ENCODE data around the gene RFESD. TPM values are rescaled to one million over a fixed set of nuclear protein-coding genes. Genes with fewer than 3 reads are reported as not detected.

RFESD gene
- total and polyA plus RNA-seq, 2 of the 13 experiments (the other 11 are each of a cell fraction or from before 2014, with no cell fraction given): 1.1 to 2.2 TPM

- Histone ChIP-seq H3K36me3 (replicated peaks in 1 of 2; ENCODE audit: control insufficient read depth in 1 of 2, insufficient read depth in 2 of 2, low read length in 2 of 2) (no peaks in the 10 kb centered on the region; a peak in 1 of 5 replicates), H3K4me3 (replicated peaks in 1 of 3; ENCODE audit: insufficient read depth in 1 of 3, low read depth in 2 of 3, low read length in 3 of 3) (no peak overlapping the region), H3K4me1 (ENCODE audit: insufficient read depth, low read length) (no peaks in the 10 kb centered on the region), H2AFZ (ENCODE audit: low read length) (no peak overlapping the region), H3K4me2 (ENCODE audit: low read depth, low read length) (no peak overlapping the region), H3K9ac (ENCODE audit: insufficient read depth, low read depth, low read length) (no peak overlapping the region), H3K27me3 (ENCODE audit: control insufficient read depth in 1 of 2, insufficient read depth in 2 of 2, low read length in 2 of 2) (no peaks in the 10 kb centered on the region), H3K9me3 (ENCODE audit: low read length) (no peaks in the 10 kb centered on the region), H3K79me2 (ENCODE audit: insufficient read depth, low read length) (no peaks in the 10 kb centered on the region), H3K27ac (ENCODE audit: extremely low read length, insufficient read depth, low read length) (no peak overlapping the region), H4K20me1 (ENCODE audit: insufficient read depth, low read length) (no peaks in the 10 kb centered on the region)
- no peak for DNase-seq (ENCODE audit: low spot score)
- no peak for FAIRE-seq
- intact Hi-C loops (cut with micrococcal nuclease; ENCODE audit: unreplicated experiment): no loop called here
- in situ Hi-C loops (cut with HindIII; ENCODE audit: extremely low pct_ligation_motif_present, low pct_unique_long_range_greater_than_20kb): no loop called here
- 100% methylated on average over 1 of the region's 1 CpG for WGBS (ENCODE audit: low lambda C conversion rate)
- no TSS peak for BruUV-seq (replicated peaks)
- ChIA-PET POLR2A (no interaction called here), CTCF (ENCODE audit: low intra/inter-chr PET ratio, low total read pairs) (no interaction called here)
- TF ChIP-seq SRSF4 (IDR thresholded peaks at IDR 0.05; ENCODE audit: low read depth, low read length, poor library complexity, severe bottlenecking) (no peak), HNF4A (CRISPR knock-in tag; IDR thresholded peaks at IDR 0.05) (no peak), ZNF619 (CRISPR knock-in tag; IDR thresholded peaks at IDR 0.05) (no peak), ATF5 (CRISPR knock-in tag; IDR thresholded peaks at IDR 0.05; ENCODE audit: low read depth) (no peak), PRDM4 (CRISPR knock-in tag; IDR thresholded peaks at IDR 0.05; ENCODE audit: borderline replicate concordance) (no peak), USF2 (IDR thresholded peaks at IDR 0.05; ENCODE audit: low read depth, low read length) (no peak), USF2 (CRISPR knock-in tag; IDR thresholded peaks at IDR 0.05; ENCODE audit: borderline replicate concordance) (no peak), HINFP (CRISPR knock-in tag; IDR thresholded peaks at IDR 0.05; ENCODE audit: low read depth) (no peak), YEATS2 (CRISPR knock-in tag; IDR thresholded peaks at IDR 0.05; ENCODE audit: borderline replicate concordance) (no peak), ZNF768 (CRISPR knock-in tag; IDR thresholded peaks at IDR 0.05) (no peak), TOPORS (CRISPR knock-in tag; IDR thresholded peaks at IDR 0.05) (no peak)
- no peak for ATAC-seq
Measured at GRCh38 chr5:95599252-95599651, 47.3 kb upstream of the RFESD start.
